Neural crest cell (in vitro differentiated cells): Measurements from ENCODE around the gene TTC7B. TPM values are rescaled to one million over a fixed set of nuclear protein-coding genes. Genes with fewer than 3 reads are reported as not detected.

ENCODE experiments used
- DNase-seq: peaks from one replicate; pipeline ENCODE4 v3.0.0; 2021; ENCODE audit warnings: low read depth, mixed read lengths, low spot score
- H3K27ac Mint-ChIP-seq: one replicate; pipeline ENCODE4 v1.8.0; 2021; ENCODE audit warnings: mild to moderate bottlenecking, mixed read lengths; ENCODE audit not compliant: unreplicated experiment
- H3K27me3 Mint-ChIP-seq: 2 replicates; pipeline ENCODE4 v1.8.0; 2021; ENCODE audit warnings: low read depth, mild to moderate bottlenecking, mixed read lengths
- H3K36me3 Mint-ChIP-seq: 2 replicates; pipeline ENCODE4 v1.8.0; 2021; ENCODE audit warnings: low read depth, mild to moderate bottlenecking, mixed read lengths
- H3K4me1 Mint-ChIP-seq: 2 replicates; pipeline ENCODE4 v1.8.0; 2021; ENCODE audit warnings: mixed read lengths
- H3K4me3 Mint-ChIP-seq: one replicate; pipeline ENCODE4 v1.8.0; 2021; ENCODE audit warnings: mild to moderate bottlenecking, mixed read lengths
- H3K9me3 Mint-ChIP-seq: 2 replicates; pipeline ENCODE4 v1.8.0; 2021; ENCODE audit warnings: mixed read lengths
- CTCF ChIP-seq: fragments of 200-600 bp; sonication (generic); conservative IDR thresholded peaks from 2 replicates; pipeline ENCODE4 v1.5.0; 2021; ENCODE audit warnings: antibody characterized with exemption, mild to moderate bottlenecking
- total RNA-seq: library from RNA; stranded (reverse); gene quantifications from 2 replicates; pipeline ENCODE4 v1.2.1, GENCODE V29; 2021

The TTC7B gene
- total RNA-seq, 1 donor from 2014 or later: 56.4 TPM

- H3K27ac Mint-ChIP-seq: peak overlapping the region; percentile 81
- H3K4me1 Mint-ChIP-seq: peaks cover 19% of the 10 kb centered on the region
- no peak for DNase-seq
- H3K36me3 Mint-ChIP-seq: peaks cover 16% of the 10 kb centered on the region
- H3K9me3 Mint-ChIP-seq: no peaks in the 10 kb centered on the region
- TF ChIP-seq CTCF: no peak
- H3K4me3 Mint-ChIP-seq: no peak overlapping the region
- H3K27me3 Mint-ChIP-seq: no peaks in the 10 kb centered on the region
Observed at GRCh38 chr14:90539996-90540395, 276.2 kb downstream of the TTC7B start.

GRCh38 chr14:90539496-90539775, 276.8 kb downstream of the TTC7B start:
- TF ChIP-seq CTCF: no peak
- H3K36me3 Mint-ChIP-seq: peaks cover 16% of the 10 kb centered on the region
- no peaks in the 10 kb centered on the region for H3K9me3 Mint-ChIP-seq
- H3K27ac Mint-ChIP-seq: peak overlapping the region; percentile 81
- peaks cover 18% of the 10 kb centered on the region for H3K4me1 Mint-ChIP-seq
- DNase-seq: no peak
- no peak overlapping the region for H3K4me3 Mint-ChIP-seq
- H3K27me3 Mint-ChIP-seq: no peaks in the 10 kb centered on the region

- TF ChIP-seq CTCF: no peak
- Mint-ChIP-seq H3K27me3 (no peaks in the 10 kb centered on the region), H3K9me3 (no peaks in the 10 kb centered on the region), H3K4me3 (no peak overlapping the region), H3K36me3 (peaks cover 16% of the 10 kb centered on the region), H3K4me1 (peaks cover 18% of the 10 kb centered on the region), H3K27ac (no peak overlapping the region)
- no peak for DNase-seq
Observed at GRCh38 chr14:90538716-90539495, 277.3 kb downstream of the TTC7B start.

GRCh38 chr14:90538095-90538494, 278.1 kb downstream of the TTC7B start:
- H3K4me3 Mint-ChIP-seq: no peak overlapping the region

GRCh38 chr14:90536511-90537191, 279.6 kb downstream of the TTC7B start:
- no peak for DNase-seq
- H3K4me3 Mint-ChIP-seq: no peak overlapping the region
- H3K4me1 Mint-ChIP-seq: peaks cover 15% of the 10 kb centered on the region
- peak overlapping the region; percentile 86 for H3K27ac Mint-ChIP-seq
- H3K36me3 Mint-ChIP-seq: peaks cover 13% of the 10 kb centered on the region
- H3K9me3 Mint-ChIP-seq: no peaks in the 10 kb centered on the region
- no peak for TF ChIP-seq CTCF
- H3K27me3 Mint-ChIP-seq: no peaks in the 10 kb centered on the region

More at GRCh38 chr14:90538095-90538494, 278.1 kb downstream of the TTC7B start:
- DNase-seq: no peak
- Mint-ChIP-seq H3K27ac (no peak overlapping the region), H3K36me3 (peaks cover 16% of the 10 kb centered on the region), H3K9me3 (no peaks in the 10 kb centered on the region), H3K4me1 (peaks cover 19% of the 10 kb centered on the region), H3K27me3 (no peaks in the 10 kb centered on the region)
- no peak for TF ChIP-seq CTCF
